ENCODE data around the gene TLK2.

GRCh38 chr17:62611728-62612127 lies 133.1 kb downstream of the TLK2 start:
- TF ChIP-seq CTCF (IDR thresholded peaks at IDR 0.05), result no peak
- peak in 1 of 2 donors; percentile 43 for TF ChIP-seq EP300 (IDR thresholded peaks at IDR 0.05)
- TF ChIP-seq POLR2A (IDR thresholded peaks at IDR 0.05), result no peak
